Middle frontal gyrus (tissue), 1 donor: ENCODE results near the gene BTBD2.

ENCODE experiments used
- DNase-seq: peaks from one replicate; pipeline ENCODE4 v3.0.0-alpha.2; 2015; ENCODE audit warnings: low spot score; ENCODE audit errors: extremely low spot score

The BTBD2 gene

DNA sequence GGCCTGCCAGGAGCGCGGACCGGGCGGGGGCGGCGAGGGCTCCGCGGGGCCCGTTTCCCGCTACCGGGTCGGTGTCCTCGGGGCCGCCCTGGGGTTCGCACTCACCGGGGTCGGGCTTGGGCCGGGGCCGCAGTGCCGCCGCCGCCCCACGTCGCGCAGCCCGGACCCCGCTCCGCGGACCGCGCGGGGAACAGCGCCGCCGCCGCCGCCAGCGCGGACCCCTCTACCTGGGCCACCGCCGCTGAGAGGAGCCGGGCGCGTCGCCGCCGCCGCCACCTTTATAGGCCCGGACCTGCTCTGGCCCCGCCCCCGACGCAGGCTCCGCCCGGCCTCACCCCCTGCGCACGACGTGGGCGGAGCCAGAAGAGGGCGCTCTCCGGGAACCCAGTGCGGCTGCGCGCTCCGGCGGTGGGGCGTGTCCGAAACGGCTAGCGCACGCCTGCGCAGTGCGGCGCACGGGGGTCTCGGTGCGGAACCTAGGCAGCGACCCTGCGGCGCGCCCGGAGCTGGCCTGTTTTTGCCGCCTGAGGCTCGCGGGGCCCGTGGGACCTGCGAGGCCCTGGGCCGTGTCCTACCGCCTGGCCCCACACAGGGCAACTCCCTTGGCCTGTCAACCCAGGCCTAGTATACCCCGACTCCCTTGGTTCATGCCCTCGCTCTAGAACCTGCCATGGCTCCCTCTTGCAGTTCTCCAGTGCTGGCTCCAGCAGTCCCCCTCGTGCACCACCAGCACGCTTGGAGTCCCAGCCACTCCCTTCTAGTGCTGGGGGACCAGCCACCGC lies 35.7 kb upstream of the BTBD2 start, which contains the start of gene MKNK2:
TSS of gene MKNK2 (minus strand) at position 254 of the 782 bp plus-strand sequence. CDS start 393 bp downstream, outside the sequence.
- peak; percentile 85 for DNase-seq

DNA sequence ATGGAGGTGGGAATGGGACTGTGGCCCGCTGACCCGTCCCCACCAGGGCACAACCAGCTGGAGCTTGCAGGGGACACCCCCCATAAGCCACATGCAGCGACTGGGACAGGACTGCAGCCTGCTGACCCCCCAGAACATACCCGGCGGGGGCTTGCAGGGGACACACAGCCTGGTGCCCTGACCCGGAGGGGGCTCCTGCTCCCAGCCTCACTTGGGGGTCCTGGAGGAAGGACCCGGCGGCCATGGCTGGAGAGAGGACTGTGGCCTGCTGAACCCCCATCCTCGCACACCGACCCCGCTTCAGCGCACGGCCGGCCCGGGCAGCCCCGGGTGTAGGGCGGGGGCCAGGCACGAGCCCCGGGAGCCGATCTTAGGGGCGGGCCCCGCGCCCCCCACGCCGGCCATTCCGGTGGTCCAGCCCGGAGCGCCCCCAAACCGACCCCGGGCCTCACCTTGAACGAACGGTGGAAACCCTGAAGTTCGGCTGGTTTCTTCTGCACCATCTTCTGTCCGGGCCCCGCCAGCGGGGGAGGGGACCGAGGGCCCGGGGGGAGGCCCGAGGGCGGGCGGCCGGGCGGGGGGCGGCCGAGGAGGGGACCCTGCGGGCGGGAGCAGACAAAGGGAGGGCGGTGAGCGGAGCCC lies 35.0 kb upstream of the BTBD2 start:
- DNase-seq = no peak

DNA sequence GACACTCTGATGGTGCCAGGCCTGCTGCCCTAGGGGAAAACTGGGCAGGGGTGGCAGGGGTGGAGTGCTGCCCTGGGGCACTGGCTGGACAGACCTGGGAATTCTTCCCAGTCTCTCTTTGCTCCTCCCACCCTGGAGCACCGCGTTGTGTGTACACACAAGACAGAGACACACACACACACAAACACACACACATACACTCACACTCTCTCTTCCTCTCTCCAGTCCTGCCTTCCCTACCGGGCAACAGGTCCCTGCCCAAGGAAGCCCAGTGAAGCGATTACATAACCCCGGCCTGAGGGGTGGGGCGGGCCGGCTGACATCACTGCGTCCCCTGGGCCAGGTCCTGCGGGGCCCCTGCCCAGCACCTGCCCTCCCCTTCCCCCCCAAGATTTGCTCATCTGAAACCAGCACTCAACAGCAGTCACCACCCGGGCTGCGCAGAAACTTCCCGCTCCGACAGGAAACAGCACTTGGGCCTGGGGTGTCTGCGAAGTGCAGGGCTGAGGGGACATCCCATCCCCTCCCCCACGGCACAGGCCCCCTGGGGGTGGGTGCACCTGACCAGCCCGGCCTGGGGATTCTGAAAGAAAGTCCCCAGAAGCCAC lies 34.3 kb upstream of the BTBD2 start:
- DNase-seq = peak; percentile 36

DNA sequence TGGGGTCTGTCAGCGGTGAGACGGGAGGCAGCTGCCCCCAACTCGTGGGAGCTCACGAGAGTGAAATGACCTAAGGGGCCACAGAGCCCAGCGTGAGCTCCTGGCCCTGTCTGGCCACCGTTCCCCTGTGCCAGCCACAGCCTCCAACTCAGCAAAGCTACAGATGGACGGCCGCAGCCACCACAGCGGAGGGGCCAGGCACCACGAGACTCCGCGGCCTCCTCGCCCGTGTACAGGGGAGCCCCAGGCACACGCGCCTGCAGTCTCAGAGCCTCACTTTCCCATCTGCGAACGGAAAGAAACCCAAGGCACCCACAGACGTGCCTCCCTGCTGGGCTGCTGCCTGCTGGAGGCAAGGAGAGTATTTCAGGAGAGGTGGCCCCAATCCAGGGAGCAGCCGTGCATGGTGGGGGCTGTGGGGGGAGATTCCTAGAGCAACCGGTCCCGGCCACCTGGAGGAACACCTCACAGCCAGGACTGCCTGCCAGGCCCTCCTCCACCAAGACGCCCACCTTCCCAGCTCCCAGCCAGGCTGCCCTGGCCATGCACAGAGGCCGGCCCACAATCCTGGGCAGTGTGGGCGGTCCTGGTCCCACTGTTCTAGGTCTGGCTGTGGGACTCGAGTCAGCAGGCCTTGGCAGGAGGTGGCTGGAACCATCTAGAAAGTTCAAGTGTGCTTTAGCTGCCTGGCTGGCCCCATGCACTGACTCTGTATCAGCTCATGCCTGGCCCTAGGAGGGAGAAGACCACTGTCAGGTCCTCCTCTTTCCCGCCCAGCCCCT lies 33.6 kb upstream of the BTBD2 start:
- no peak for DNase-seq

DNA sequence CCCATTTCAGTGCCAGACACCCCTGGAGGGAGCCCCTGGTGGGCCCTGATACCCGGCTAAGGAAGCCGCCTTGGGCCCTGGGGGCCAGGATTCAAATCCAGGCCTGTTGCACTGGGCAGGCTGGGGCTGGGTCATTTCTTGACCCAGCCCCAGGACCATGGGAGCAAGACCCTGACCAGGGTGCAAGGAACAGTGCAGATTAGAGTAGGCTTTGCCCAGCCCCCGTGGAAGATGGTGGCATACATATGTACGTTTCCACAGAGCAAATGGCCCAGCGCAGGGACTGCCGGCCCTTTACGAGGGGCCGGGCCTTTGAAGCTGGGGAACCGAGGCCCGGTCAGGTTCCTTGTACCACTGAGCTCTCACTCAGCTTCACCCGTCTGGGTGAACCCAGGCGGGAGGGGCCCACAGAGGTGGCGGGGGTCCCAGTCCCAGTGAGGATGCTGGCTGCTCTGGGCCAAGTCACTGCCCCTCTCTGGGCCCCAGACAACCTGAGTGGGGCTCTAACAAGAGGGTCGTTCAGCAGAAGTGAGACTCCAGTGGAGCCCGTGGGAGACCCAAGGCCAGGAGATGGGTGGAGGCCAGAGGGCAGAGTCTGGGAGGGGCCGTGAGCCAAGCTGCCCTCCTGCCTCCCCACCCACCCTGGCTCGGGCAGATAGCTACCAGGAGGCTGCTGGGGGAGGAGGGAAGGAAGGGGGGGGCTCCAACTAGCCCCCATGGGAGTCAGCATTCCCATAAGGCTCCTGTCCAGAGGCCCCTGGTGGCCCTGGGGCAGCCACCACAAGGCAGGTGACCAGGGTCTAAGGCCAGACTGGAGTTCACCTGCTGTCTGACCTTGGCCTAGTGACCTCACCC lies 32.8 kb upstream of the BTBD2 start:
- DNase-seq = no peak

DNA sequence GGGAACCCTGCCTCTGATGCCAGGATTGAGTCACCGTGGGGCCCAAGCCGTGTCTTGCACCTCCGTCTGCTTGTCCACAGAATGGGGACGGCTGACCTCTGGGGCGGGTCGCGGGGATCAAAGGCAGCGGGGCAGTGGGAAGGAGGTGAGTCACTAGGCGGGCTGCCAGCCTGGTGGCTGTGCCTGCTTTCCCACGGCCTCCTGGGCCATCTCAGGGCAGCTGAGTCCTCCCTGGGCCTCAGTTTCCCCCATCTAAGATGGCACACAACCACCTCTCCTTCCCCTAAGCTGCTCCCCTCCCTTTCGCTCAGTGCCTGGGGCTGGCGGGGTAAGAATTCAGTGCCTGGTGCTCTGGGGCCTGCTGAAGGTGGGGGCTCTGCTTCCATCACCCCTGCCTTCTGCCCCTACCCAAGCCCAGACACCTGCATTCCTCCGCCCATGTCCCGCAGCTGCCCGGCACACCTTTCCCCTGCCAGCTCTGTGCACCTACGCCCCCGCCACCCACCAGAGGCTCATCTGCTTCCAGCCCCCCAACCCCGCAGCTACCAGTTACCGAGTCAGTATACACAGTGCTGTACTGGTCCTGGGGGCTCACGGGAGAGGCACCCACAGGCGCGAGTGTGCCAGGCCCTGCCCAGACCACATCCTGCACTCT lies 32.1 kb upstream of the BTBD2 start:
- no peak for DNase-seq

DNA sequence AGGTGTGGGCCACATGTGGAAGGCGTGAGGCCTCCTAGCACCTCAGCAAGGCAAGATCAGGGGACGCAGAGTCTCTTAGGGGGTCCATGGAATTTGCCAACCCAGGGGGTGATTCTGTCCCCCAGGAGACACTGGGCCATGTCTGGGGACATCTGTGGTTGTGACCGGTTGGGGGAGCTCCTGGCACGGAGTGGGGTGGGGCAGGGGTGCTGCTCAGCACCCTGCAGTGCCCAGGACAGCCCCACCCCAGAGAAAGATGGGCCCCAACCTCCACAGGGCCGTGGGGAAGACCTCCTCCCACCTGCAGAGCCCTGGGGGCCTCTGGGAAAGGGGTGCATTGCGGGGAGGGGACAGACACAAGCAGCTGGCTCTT lies 31.5 kb upstream of the BTBD2 start:
- no peak for DNase-seq

DNA sequence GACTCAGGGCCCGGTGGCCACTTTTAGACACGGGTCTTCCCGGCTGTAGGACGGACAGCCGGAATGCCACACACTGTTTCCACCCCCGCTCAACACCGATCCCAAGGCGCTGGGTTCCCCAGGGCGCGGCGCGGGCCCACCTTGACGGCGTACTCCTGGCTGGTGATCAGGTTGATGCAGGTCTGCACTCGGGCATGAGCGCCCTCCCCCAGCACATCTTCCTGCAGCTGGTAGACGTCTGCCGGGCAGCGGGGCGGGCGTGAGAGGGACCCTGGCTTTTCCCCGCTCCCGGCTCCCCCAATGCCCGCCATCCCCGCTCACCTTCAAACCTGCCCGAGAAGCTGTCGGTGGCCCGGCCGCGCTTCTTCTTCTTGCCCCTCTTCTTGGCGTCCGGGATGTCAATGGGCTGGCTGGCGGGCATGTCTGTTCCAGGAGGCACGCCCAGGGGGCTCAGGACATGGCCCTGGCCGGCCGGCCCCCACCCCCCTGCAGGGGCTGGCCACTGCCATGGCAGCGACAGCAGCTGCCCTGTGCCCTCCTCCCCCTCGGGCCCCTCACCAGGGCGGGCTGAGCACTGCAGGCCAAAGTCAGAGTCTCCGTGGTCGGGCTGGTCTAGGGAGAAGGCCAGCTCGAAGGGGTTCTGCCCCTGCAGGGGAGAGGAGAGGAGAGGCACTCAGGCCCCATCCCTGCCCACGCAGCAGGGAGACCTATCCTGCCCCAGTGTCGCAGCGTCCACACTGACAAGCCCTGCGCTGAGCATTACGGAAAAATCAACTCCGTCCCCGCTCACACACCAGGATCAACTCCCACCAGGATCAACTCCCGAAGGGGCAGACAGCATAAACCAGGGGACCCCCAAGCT lies 30.8 kb upstream of the BTBD2 start:
- DNase-seq = no peak

DNA sequence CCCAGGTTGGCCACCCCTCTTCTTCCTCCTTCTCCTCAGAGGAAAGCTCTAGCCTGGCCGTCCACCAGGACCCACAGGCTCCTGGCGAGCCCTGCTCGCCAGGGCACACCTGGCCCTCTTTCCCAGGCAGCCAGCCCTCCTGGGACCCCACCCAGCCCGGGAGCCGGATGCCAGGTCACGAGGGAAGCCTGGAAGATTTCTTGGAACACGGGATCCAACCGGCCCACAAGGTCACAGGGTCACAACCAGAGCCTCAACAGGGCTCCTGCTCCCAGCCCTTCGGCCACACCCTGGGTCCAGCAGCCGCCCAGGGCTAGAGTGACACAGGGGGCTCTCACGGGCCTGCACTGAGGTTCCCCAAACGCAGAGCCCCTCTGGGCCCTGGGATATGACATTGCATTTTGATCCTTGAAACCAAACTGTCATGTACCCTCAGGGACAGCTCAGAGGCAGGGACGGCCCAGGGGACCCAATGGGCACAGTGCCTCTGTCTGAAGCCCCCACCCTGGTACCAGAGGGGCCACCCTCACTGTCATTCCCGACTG lies 30.1 kb upstream of the BTBD2 start:
- no peak for DNase-seq

DNA sequence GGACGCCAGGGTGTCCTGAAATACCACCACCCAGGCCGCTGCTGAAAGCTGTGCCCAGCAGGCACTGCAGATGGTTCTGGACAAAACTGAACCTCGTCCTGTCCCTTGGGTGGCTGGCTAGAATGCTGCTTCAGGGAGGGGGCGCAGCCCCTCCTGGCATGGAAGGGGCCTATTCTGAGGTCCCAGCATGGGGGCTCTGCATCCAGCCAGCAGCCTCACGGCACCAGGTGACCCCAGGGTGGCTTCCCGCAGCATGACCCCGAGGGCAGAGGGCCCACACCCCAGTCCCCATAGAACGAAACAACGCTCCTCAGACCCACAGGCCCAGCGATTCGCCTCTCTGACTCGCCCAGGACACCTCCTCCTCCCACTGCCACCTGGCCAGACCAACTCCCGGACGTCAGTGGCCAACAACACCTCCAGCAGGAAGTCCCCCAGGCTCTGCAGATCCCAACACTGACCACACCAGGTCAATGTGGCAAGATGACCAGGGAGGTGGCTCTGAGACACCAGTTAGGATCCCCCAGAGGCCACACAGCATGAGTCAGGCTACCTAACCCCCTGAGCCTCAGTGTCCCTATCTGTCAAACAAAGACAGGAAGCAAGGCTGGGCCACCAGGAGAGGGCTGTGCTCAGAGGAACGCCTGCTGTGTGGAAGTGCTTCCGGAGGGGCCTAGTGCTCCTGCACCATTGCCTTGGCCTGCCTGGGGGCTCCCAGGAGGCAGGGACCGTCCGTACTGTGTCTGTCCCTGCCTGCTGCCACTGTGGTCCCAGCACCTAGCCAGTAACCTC lies 29.4 kb upstream of the BTBD2 start:
- no peak for DNase-seq

DNA sequence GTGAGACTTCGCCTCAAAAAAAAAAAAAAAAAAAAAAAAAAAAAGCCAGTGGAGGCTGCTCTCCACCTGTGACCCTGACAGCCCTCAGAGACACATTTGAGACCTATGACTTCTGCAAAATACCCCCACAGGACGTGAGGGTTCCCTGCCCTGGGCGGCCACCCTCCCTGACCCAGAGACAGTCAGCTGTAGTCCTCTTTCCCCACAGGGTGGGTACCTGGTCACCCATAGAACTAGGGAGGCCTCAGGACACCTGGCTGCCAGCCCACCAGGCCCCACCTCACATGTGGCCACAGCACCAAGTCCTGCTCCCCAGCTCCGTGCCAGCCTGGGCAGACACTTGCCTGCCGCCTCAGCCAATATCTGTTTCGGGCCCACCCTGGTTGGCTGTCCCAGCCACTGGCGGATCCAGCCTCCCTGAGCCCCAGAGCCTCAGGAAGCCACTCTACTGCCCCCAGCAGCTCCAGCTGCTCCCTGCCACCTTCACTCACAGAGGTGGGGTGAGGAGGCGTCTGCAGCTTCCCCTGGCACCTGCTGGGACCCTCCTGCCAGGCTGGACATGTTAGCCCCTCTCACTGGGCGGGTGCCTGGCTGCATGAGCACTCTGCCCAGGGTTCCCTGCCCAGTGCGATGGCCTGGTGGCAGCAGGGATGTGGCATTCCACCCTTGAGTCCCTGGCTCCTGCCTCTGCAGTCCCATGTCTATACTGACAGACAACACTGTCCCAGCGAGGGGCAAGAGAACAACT lies 28.6 kb upstream of the BTBD2 start:
- DNase-seq = no peak

DNA sequence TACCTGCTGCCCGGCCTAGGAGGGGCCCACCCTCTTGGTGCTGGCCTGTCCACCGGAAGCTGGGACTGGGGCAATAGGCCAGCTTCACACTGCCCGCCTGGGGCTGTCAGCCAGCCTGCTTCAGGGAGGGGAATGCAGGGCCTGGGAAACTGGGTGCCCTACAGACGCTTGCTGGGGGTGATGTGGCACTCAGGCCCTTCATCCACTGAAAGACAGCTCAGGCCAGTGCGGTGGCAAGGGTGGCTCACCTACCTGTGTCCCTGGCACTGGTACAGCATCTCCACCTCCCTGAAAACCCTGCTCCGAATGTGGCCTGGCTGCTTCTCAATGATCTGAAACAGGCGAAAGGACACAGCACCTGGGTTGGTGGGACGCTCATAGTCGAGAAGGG lies 27.7 kb upstream of the BTBD2 start:
- DNase-seq = no peak

DNA sequence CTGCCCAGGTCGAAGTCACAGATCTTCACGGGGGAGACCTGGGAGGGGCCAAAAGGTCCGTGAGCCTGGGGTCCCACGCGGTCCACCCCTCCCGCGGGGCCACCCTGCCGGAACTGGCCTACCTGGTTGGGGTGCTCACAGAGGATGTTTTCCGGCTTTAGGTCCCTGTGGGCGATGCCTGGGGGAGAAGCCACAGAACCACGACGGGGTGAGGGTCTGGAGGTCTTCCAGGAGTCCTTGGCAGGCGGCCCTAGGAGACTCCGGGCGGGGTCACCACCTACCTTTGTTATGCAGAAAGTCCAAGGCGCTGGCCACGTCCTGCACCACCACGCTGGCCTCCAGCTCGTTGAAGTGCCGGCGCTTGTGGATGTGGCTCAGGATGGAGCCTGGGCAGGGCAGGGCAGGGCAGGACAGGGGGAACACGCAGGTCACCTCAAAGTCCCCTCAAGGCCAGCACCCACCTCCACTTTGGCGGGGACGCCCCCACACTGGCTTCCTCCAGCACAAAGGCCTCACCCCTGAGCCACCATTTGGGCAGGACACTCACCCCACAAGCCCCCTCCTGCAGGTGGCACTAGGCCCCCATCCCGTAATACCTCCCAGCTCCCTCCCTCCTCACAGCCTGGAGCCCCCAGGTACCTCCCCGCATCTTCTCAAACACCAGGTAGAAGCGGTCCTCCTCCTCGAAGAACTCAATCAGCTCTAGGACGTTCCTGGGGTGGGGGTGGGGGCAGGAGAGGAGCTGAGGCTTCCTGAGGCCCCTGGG lies 27.2 kb upstream of the BTBD2 start:
- no peak for DNase-seq

DNA sequence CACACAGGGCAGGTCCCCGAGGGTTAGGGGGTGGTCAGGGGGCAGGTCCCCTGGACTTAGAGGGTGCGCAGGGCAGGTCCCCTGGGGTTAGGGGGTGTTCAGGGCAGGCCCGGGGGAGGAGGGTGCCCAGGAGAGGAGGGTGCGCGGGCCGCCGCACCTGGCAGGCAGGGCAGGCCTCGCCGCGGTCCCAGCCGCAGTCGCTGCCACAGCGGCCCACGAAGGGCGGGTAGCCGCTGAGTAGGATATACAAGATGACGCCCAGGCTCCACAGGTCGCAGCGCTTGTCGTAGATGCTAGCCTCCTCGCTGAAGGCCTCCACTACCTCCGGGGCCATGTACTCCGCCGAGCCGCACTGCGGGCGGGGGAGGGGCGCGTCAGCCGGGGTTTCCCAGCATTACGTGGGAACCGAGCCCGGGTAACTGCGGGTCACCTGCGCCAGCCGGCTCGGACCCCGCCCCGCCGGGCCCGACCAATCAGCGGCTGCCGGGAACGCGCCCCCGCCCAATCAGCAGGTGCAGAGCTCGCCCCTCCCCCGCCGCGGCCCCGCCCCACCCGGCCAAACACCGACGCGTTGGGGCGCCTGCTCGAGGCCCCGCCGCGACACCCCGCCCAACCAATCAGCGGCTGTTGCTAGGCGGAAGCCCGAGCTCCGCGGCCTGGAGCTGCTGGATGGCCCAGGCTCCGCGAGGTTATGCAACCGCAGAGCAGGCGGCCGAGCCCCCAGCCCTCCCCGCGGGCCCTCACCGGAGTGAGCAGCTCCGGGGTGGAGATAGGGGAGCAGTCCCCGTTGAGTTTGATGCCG lies 26.4 kb upstream of the BTBD2 start:
- peak; percentile 89 for DNase-seq

DNA sequence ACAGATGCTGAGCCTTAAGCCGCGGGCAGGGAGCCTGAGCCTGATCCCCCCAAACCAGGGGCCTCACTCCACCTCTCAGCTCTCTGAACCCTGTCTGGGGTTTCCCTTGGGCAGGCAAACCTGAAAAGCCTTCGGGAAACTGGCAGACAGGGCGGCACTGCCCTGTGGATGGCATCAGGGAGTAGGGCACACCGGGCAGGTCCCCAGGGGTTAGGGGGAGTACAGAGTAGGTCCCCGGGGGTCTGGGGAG lies 25.8 kb upstream of the BTBD2 start:
- DNase-seq = no peak
